Transverse colon (tissue), 4 donors: ENCODE results near the gene PDE4B. TPM values are rescaled to one million over a fixed set of nuclear protein-coding genes. Genes with fewer than 3 reads are reported as not detected.

Experiments
- DNase-seq: peaks from one replicate; pipeline ENCODE4 v3.0.0-alpha.2; 2019
- H3K27ac ChIP-seq, 4 donors: fragments of 200-600 bp; sonication (generic); 2 replicates each; pipeline ENCODE4 v1.5.1; 2016 to 2018; ENCODE audit warnings: inconsistent platforms in 4 of 4
- H3K27me3 ChIP-seq: fragments of 200-600 bp; sonication (generic); 2 replicates; pipeline ENCODE4 v1.5.1; 2017; ENCODE audit warnings: inconsistent platforms
- H3K36me3 ChIP-seq, 4 donors: fragments of 200-600 bp; sonication (generic); 2 replicates each; pipeline ENCODE4 v1.5.1; 2017 to 2019; ENCODE audit warnings: inconsistent platforms in 4 of 4
- H3K4me1 ChIP-seq, 4 donors: fragments of 200-600 bp; sonication (generic); 2 replicates each; pipeline ENCODE4 v1.5.1; 2017 to 2020; ENCODE audit warnings: inconsistent platforms in 4 of 4
- H3K4me3 ChIP-seq, 4 donors: fragments of 200-600 bp; sonication (generic); 1 replicate in 1 of 4; 2 replicates in 3 of 4; pipeline versions ENCODE4 v1.5.1 to v1.6.1; 2017 to 2019; ENCODE audit warnings: inconsistent platforms in 4 of 4
- H3K9me3 ChIP-seq, 2 donors: fragments of 200-600 bp; sonication (generic); 2 replicates each; pipeline ENCODE4 v1.5.1; 2017 to 2019; ENCODE audit warnings: inconsistent platforms in 2 of 2
- CTCF ChIP-seq, 5 experiments: fragments of 200-600 bp in 3 of 5; fragments of 450-650 bp in 2 of 5; sonication (generic) in 3 of 5; IDR thresholded peaks; 1 replicate in 2 of 5; 2 replicates in 3 of 5; pipeline ENCODE4 v1.5.1; 2016 to 2017; ENCODE audit warnings: antibody characterized with exemption in 5 of 5, inconsistent platforms in 3 of 5, mild to moderate bottlenecking in 2 of 5, moderate library complexity in 1 of 5
- EP300 ChIP-seq: sonication (generic); formaldehyde crosslinking; IDR thresholded peaks from one replicate; pipeline ENCODE4 v1.6.1; 2017; ENCODE audit warnings: antibody characterized with exemption, low read depth
- POLR2A ChIP-seq: fragments of 450-650 bp; IDR thresholded peaks from one replicate; pipeline ENCODE4 v1.6.1; 2016; ENCODE audit warnings: antibody characterized with exemption, mild to moderate bottlenecking, moderate library complexity
- POLR2AphosphoS5 ChIP-seq, 3 donors: sonication (generic); formaldehyde crosslinking; IDR thresholded peaks; one replicate each; pipeline ENCODE4 v1.6.1; 2016; ENCODE audit warnings: antibody characterized with exemption in 3 of 3
- WGBS, 2 donors: methylation state at CpG; one replicate each; pipeline ENCODE4 v1.1.5; 2018; ENCODE audit warnings: low coverage in 1 of 2; 5-methylcytosine and 5-hydroxymethylcytosine counted together
- in situ Hi-C, 4 donors: fragments of 200-750 bp; cut with MboI; loops; one replicate each; pipeline versions ENCODE4 v1.15.0 to v1.15.1; 2017; ENCODE audit warnings: low sequenced_read_pairs in 3 of 4, low pct_ligation_motif_present in 1 of 4, low pct_unique_long_range_greater_than_20kb in 1 of 4
- intact Hi-C: fragments of 100-400 bp; cut with DNase I; formaldehyde crosslinking; loops from one replicate; pipeline ENCODE4 v1.15.1; 2023; ENCODE audit warnings: low total_unique reads
- total RNA-seq, 4 donors: library from RNA; depleted of rRNA; stranded (reverse); fragments of >200 nt; gene quantifications; one replicate each; pipeline ENCODE4 v1.1.0, GENCODE V29; 2016

Gene PDE4B
- total RNA-seq, 4 donors from 2014 or later, result 4.5 to 14.8 (median 6.5) TPM

- in situ Hi-C loops (no loop called here), intact Hi-C loops (no loop called here)
- Histone ChIP-seq H3K27me3 (no peaks in the 10 kb centered on the region), H3K4me1 (no peaks in the 10 kb centered on the region), H3K9me3 (peaks cover 0 to 3% of the 10 kb centered on the region in 2 donors), H3K36me3 (no peaks in the 10 kb centered on the region), H3K27ac (no peak overlapping the region), H3K4me3 (no peak overlapping the region)
- TF ChIP-seq CTCF (IDR thresholded peaks at IDR 0.05) (no peak), EP300 (no peak), POLR2A (no peak), POLR2AphosphoS5 (IDR thresholded peaks at IDR 0.05) (no peak)
- no peak for DNase-seq
- WGBS, 2 donors, result 31 to 35% methylated on average over 3 of the region's 3 CpGs
These were observed 97.6 kb downstream of the PDE4B start for GRCh38 chr1:65890201-65890843.

GRCh38 chr1:65894738-65895605 lies 102.3 kb downstream of the PDE4B start:
- TF ChIP-seq POLR2A (no peak), EP300 (no peak), CTCF (IDR thresholded peaks at IDR 0.05) (no peak), POLR2AphosphoS5 (IDR thresholded peaks at IDR 0.05) (no peak)
- WGBS, 2 donors, result 53 to 69% methylated on average over 3 to 8 of the region's 8 CpGs
- H3K27me3 ChIP-seq, result no peaks in the 10 kb centered on the region
- H3K36me3 ChIP-seq, result no peaks in the 10 kb centered on the region
- no peak overlapping the region for H3K4me3 ChIP-seq
- H3K4me1 ChIP-seq, result no peaks in the 10 kb centered on the region
- intact Hi-C loops (no loop called here), in situ Hi-C loops (no loop called here)
- H3K9me3 ChIP-seq, result peaks cover 0 to 3% of the 10 kb centered on the region in 2 donors
- DNase-seq, result no peak
- no peak overlapping the region for H3K27ac ChIP-seq

- no peak for DNase-seq
- Histone ChIP-seq H3K4me3 (no peak overlapping the region), H3K27me3 (no peaks in the 10 kb centered on the region), H3K27ac (no peak overlapping the region), H3K4me1 (no peaks in the 10 kb centered on the region), H3K36me3 (no peaks in the 10 kb centered on the region), H3K9me3 (peaks cover 0 to 8% of the 10 kb centered on the region in 2 donors)
- intact Hi-C loops (no loop called here), in situ Hi-C loops (no loop called here)
- no peak for TF ChIP-seq CTCF (IDR thresholded peaks at IDR 0.05)
- TF ChIP-seq EP300, result no peak
- WGBS, 2 donors, result 50 to 67% methylated on average over 1 of the region's 1 CpG
These were observed 104.0 kb downstream of the PDE4B start for GRCh38 chr1:65896721-65897120.

GRCh38 chr1:65897485-65897884 lies 104.8 kb downstream of the PDE4B start:
- DNase-seq, result no peak
- peaks cover 0 to 8% of the 10 kb centered on the region in 2 donors for H3K9me3 ChIP-seq
- 86% methylated on average over 1 of the region's 1 CpG; no CpG with 5 or more reads in 1 of the 2 donors for WGBS, 2 donors
- intact Hi-C loops, result no loop called here
- H3K27ac ChIP-seq, result no peak overlapping the region
- H3K4me1 ChIP-seq, result no peaks in the 10 kb centered on the region
- in situ Hi-C loops, result no loop called here
- H3K27me3 ChIP-seq, result no peaks in the 10 kb centered on the region
- H3K36me3 ChIP-seq, result no peaks in the 10 kb centered on the region
- H3K4me3 ChIP-seq, result no peak overlapping the region
- TF ChIP-seq CTCF (IDR thresholded peaks at IDR 0.05), result no peak
- TF ChIP-seq POLR2A, result no peak
- no peak for TF ChIP-seq POLR2AphosphoS5 (IDR thresholded peaks at IDR 0.05)
- no peak for TF ChIP-seq EP300
